Astrocyte of the spinal cord (primary cell): ENCODE data around the gene LPIN2.
"Not testable (repeated sequence)": the region's sequence is repeated elsewhere in the genome, so short reads cannot be mapped to it uniquely, and the experiment has no call there.

ENCODE experiments used
- DNase-seq: peaks from one replicate; pipeline ENCODE4 v3.0.0; 2011; ENCODE audit warnings: low read depth, low spot score
- H3K4me3 ChIP-seq: 2 replicates; pipeline ENCODE4 v1.5.1; 2011; ENCODE audit warnings: low read depth, mild to moderate bottlenecking, low read length, moderate library complexity
- in situ Hi-C: cut with HindIII; loops from 2 replicates; pipeline ENCODE4 v1.10.0; 2017; ENCODE audit warnings: low sequenced_read_pairs
- TF ChIP-seq, protein P1 (sequence below): IDR thresholded peaks from 2 replicates; pipeline ENCODE4 v1.5.1; 2012; ENCODE audit warnings: low read depth, mild to moderate bottlenecking, low read length, inconsistent platforms

Gene LPIN2

DNA sequence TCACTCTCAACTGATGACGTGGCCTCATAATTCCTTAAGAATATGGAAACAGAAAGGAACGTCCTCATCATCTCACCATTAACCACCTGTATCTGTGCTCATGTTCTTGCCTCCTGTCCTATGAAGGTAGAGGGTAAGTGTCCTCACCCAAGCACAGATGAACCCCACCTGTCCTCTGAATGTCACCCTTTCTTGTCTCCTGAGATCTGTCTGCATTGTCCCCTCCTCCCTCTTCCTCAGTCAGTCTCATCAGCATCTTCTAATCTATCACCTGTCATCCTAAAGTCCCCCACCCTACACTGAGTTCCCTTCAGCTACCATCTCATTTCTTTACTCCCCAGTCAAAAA, 39.4 kb upstream of the LPIN2 start:
- H3K4me3 ChIP-seq = no peak overlapping the region
- no peak for DNase-seq
- in situ Hi-C loops = no loop called here
- TF ChIP-seq, protein P1, sequence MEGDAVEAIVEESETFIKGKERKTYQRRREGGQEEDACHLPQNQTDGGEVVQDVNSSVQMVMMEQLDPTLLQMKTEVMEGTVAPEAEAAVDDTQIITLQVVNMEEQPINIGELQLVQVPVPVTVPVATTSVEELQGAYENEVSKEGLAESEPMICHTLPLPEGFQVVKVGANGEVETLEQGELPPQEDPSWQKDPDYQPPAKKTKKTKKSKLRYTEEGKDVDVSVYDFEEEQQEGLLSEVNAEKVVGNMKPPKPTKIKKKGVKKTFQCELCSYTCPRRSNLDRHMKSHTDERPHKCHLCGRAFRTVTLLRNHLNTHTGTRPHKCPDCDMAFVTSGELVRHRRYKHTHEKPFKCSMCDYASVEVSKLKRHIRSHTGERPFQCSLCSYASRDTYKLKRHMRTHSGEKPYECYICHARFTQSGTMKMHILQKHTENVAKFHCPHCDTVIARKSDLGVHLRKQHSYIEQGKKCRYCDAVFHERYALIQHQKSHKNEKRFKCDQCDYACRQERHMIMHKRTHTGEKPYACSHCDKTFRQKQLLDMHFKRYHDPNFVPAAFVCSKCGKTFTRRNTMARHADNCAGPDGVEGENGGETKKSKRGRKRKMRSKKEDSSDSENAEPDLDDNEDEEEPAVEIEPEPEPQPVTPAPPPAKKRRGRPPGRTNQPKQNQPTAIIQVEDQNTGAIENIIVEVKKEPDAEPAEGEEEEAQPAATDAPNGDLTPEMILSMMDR = no peak

DNA sequence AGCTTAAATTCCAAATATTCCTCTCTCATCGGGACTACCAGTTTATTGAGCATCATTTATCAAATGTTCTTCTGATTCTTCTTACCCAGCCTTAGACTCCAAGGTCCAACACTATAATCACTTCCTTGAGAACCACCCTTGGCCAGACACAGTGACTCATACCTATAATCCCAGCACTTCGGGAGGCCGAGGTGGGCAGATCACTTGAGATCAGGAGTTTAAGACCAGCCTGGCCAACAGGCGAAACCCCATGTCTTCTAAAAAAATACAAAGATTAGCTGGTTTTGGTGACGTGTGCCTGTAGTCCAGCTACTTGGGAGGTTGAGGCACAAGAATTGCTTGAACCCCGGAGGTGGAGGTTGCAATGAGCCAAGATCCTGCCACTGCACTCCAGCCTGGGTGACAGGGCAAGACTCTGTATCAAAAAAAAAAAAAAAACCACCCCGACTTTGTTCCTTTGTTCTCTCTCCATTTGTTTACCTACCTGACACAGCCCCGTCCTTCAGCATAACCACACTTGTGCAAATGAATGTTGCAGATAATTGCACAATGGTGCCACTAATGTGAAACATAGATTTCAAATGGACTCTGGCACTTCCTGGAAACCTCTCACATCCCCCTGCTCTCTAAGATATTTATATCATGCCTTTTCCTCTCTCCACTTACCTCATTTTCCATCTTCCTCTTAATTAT, 38.9 kb upstream of the LPIN2 start:
- no peak overlapping the region for H3K4me3 ChIP-seq
- TF ChIP-seq, protein P1 = no peak
- in situ Hi-C loops = no loop called here
- no peak for DNase-seq

DNA sequence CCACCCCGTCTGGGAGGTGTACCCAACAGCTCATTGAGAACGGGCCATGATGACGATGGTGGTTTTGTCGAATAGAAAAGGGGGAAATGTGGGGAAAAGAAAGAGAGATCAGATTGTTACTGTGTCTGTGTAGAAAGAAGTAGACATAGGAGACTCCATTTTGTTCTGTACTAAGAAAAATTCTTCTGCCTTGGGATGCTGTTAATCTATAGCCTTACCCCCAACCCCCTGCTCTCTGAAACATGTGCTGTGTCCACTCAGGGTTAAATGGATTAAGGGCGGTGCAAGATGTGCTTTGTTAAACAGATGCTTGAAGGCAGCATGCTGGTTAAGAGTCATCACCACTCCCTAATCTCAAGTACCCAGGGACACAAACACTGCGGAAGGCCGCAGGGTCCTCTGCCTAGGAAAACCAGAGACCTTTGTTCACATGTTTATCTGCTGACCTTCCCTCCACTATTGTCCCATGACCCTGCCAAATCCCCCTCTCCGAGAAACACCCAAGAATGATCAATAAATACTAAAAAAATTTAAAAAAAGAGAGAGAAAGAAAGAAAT, 37.0 kb upstream of the LPIN2 start:
- DNase-seq, H3K4me3 ChIP-seq, in situ Hi-C loops: not testable (repeated sequence)

DNA sequence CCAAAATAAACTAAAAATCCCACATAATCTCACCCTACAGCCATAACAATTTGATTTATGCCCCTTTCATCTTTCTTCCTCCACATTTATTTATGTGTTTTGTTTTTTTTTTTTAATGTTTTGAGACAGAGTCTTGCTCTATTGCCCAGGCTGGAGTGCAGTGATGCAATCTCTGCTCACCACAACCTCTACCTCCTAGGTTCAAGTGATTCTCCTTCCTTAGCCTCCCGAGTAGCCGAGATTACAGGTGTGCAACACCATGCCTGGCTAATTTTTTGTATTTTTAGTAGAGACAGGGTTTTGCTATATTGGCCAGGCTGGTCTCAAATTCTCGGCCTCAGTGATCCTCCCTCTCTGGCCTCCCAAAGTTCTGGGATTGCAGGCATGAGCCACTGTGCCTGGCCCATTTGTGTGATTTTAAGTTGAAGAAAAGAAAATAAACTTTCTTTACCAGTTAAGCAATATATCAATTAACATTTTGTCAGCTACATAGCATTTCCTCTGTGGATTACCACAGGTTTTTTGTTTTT, 35.9 kb upstream of the LPIN2 start:
- TF ChIP-seq, protein P1 = no peak
- no peak for DNase-seq
- H3K4me3 ChIP-seq = no peak overlapping the region
- in situ Hi-C loops = no loop called here

DNA sequence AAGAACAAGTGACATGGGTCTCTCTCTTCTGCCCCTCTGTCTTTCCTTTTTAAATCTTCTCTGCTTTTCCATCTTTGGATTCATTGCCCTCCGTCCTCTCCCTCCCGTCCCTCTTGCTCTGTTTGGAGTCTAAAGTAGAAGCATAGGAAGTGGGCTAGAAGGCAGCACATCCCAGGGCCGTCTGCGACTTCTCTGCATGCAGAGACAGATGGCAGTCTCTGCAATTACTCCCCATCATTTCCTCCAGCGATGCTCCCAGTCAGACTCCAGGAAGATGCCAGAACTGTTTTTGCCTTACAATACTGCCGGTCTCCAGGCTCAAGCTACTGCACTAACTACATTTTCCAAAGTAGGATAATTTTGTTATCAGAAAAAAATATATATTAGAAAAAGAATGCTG, 35.2 kb upstream of the LPIN2 start:
- in situ Hi-C loops = no loop called here
- DNase-seq = no peak
- TF ChIP-seq, protein P1 = no peak
- H3K4me3 ChIP-seq = no peak overlapping the region

DNA sequence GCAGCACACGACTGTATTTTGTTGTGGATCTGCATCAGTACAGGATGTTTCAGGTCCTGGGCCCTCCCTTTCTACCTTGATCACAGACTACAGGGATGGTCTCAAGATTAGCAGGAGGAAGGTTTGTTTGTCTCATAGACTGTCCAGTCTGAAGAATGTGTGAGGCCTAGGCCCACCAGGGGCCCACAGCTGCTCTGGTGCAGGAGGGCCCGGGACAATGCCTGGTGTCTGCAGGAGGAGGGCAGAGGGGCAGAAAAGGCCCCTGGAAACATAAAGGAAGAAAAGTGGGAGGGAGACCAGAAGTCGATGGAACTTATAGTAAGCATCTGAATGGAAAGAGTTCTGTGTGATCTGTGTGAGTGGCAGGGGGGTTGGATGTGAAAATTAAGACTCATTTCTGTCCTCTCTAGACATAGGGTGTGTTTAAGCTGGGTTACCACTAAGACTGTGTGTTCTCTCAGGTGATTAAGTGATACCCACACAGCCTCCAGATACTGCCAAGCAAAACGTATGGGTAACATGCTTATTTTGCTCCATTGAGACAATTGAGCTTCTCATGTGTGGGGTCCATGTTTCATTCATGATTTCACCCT, 33.4 kb upstream of the LPIN2 start:
- no peak overlapping the region for H3K4me3 ChIP-seq
- TF ChIP-seq, protein P1 = no peak
- in situ Hi-C loops = no loop called here
- no peak for DNase-seq

DNA sequence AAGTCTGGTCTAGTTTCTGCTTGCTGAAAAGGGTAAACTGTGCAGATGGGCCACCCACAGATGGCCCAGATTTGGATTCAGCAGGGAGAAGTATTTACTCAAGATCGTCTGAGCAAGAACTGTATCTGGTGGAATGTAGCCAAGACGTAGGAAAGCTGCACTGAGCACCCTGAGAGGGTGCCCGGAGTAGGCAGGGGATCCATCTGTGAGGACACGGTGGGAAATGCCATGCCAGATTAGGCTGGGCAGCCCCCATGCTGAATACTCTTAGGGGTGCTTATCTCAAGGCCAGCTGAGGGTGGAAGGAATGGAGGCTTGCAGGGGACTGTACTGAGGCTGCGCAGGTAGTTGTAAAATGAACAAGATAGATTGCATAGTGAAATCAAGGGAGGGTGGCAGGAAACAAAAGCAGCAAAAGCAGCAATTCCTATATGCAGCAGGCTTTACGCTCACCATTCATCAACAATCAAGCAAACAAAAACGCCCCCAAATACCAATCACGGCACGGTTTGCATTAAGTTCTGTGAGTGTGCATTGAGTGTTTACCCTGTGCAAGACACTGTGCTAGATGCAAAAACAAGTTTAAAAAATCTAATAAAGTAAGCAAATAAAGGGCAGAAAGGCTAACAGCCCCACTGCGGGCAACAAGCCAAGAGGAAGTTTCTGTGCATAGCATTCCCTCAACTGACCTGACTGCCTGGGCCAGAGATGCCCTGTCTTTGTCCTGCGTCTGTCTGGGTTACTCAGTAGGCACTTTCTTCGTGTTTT, 32.2 kb upstream of the LPIN2 start:
- no peak for DNase-seq
- in situ Hi-C loops = no loop called here
- TF ChIP-seq, protein P1 = no peak
- no peak overlapping the region for H3K4me3 ChIP-seq
